T-helper 9 cell (primary cell): ENCODE results near the gene ACTL8.

Experiments used
- DNase-seq: peaks from one replicate; pipeline ENCODE4 v3.0.0-alpha.2; 2020
- total RNA-seq, 2 donors: gene quantifications; one replicate each; lab custom pipeline; 2026; lab: John Stamatoyannopoulos, UW

Gene ACTL8
- total RNA-seq: 0 reads per million in 2 donors

DNA sequence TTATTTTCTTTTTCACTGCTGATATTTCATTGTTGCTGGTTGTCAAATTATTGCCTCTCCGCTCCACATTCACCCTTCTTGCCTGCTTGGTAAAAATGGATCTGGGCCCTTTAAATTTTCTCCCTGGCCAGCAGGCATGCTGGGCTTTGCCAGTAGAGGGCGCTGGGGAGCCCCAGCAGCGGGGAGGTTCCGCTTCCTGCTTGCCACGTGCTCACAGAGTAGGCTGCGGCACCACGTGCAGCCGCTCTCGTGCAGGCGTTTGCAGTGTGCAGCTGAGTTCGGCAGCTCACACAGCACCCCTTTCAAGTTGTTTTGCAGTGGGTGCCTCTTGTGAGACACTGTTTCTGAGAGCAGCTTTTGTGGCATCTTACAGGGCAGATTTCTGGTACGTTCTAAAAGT, at the start of gene ACTL8:
TSS of gene ACTL8 (plus strand) at position 214 of the 400 bp plus-strand sequence. CDS start 67,676 bp downstream, outside the sequence.
- DNase-seq: no peak

DNA sequence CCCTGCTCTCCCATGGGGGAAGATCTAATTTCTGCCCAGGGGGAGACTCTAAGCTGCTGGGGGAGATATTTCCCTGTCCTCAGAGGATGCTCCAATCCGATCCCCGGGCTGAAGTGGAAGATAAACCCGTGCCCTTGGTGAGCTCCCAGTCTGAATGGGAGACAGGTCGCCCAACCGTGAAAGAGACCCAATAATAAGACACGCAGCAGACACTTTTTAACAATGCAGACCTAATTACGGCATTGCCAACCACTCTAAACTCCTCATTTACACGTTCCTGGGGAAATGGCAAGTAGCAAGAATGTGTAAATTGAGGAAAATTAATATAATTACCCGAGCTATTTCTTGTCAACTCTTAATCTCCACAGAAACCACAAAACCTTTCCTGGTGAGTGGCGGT, 48.7 kb upstream of the ACTL8 start:
- DNase-seq: no peak

DNA sequence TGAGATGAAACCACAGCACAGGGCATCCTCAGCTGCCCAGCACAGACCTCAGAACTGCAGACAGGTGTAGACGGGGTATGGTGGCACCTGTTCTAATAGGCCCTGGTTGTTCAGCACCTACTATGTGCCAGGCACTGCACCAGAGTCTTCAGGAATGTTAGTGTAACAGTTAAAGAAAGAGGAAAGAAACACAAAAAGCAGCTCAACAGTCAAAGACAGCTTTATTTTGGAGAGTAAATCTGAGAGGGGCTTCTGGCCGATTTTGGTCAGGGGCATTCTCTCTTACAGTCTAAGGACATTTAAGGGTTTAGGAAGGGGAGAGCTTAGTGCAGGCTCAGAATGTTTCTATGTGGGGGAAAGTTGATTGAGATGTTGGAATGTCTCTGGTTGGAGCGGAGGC, 45.2 kb upstream of the ACTL8 start:
- no peak for DNase-seq

GRCh38 chr1:17710889-17711576, 44.1 kb upstream of the ACTL8 start:
- DNase-seq: no peak

- DNase-seq: no peak
Measured at GRCh38 chr1:17711577-17711910, 43.6 kb upstream of the ACTL8 start.

- DNase-seq: no peak
Measured at GRCh38 chr1:17711941-17712340, 43.2 kb upstream of the ACTL8 start.

DNA sequence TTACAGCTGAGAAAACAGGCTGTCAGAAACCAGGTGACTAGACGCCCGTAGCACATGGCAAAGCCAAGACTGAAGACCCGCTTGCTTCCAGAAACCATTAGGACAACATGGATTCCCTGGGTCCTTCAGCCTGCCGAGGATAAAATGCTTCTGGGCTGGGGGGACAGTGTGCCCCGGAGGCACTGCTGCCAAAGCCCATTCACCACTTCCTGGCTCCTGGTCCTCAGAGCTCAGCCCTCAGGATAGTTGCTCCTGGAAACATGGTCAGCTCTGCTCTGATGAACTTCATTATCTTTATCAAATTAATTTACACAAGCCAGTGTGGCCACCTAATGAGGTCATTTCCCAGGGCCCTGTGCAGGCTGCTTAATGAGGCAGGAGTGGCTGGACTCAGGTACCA, 41.1 kb upstream of the ACTL8 start:
- DNase-seq: no peak

DNA sequence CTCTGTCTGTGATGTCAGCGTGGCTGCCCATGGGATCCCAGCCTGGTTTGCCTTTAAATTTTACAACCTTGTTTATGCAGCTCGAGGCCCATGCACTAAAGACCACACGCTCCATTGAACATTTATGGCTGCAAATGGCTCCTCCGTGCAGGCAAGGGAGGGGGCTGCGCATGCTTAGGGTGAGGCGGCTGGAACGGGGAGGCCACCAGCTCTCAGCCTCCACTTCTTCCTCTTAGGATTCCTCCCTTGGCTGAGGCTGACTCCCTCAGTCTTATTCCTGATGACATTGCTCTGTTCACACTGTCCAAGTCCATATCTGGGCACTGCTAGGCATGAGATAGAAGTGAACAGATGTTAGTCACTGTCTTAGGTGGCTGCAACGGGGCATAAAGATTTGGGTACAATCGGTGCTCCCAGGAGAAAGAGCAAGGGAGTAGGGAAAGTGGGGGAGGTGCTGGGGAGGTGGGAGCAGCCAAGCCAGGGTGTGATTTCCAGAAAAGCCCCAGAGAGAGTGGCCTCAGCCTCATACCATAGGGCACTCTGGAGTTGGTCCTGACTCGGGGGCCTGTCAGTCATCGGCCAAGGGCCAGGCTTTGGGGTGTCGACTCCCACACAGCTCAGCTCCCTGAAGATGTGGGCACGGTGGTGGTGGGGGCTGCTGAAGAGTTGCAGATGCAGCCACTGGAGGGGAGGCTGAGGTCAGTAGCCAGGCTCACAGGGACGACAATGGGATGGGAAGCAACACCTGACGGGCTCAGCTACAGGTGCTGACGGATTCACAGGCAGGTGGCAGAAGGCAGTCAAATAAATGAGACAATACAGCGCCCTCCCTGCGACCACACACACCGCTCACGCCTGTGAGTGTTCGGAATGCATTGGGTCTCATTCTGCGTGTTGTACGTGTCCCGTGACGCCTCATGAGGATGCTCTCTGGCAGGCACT, 37.3 kb upstream of the ACTL8 start:
- DNase-seq: no peak

GRCh38 chr1:17719874-17720273, 35.3 kb upstream of the ACTL8 start:
- no peak for DNase-seq

DNA sequence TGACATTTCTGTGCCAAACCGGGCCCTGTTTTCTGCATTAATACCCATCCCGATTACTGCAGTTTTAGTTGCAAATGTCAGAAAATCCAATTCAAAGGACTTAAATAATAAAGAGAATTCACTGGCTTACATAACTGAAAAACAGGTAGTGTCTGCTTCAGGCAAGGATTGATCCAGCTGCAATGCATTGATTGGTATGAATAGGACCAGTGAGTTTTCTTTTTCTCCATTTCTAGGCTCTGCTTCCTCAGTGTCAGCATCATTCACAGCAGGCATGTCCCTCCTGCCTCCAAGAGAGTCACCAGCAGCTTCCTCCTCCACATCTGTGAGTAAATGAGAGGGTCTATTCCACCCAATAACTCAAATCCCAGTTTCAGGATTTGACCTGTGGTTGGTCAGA, 33.7 kb upstream of the ACTL8 start:
- no peak for DNase-seq

DNA sequence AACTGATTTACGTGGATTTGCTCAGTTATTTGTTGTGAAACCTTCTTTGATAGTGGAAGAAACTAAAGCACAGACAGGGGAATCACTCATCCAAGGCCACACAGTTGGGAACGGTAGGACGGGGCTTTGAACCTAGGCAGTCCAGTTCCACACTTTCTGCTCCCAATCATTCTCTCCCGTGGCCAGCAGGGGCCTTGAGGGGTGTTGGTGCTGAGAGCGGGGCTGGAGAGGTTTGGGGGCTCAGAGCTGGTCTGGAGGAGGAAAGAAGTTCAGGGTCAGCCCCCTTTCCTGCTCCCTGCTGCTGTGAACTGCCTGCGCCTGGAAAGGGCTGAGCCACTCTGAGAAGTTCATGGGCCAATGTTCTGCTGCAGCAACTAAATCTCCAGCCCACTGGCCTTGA, 31.4 kb upstream of the ACTL8 start:
- no peak for DNase-seq

GRCh38 chr1:17724150-17724549, 31.0 kb upstream of the ACTL8 start:
- DNase-seq: no peak

DNA sequence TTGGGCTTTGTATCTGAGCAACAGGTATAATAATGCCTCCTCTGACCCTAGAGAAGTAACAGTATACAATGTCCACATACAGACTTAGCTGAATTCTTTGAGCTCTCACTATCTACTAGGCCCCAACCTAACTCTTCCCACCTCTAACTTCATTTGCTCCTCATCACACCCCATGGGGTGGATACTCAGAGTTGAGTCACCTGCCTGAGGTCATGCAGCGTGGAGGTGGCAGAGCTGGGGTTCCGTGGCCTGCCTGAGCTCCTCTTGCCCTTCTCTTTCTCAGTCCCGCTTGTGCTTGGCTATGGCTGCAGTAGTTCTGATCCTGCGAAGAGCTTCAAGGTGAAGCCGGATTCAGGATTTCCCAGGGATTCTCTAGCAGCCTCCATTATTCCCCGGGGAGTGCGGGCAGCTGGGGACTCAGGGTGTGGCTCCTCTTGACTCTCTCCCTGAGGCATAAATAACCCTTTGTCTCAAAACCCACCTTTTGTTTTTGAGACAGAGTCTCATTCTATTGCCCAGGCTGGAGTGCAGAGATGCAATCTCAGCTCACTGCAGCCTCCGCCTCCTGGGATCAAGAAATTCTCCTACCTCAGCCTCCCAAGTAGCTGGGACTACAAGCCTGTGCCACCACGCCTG, 29.9 kb upstream of the ACTL8 start:
- DNase-seq: no peak

GRCh38 chr1:17725811-17726582, 29.1 kb upstream of the ACTL8 start:
- no peak for DNase-seq

DNA sequence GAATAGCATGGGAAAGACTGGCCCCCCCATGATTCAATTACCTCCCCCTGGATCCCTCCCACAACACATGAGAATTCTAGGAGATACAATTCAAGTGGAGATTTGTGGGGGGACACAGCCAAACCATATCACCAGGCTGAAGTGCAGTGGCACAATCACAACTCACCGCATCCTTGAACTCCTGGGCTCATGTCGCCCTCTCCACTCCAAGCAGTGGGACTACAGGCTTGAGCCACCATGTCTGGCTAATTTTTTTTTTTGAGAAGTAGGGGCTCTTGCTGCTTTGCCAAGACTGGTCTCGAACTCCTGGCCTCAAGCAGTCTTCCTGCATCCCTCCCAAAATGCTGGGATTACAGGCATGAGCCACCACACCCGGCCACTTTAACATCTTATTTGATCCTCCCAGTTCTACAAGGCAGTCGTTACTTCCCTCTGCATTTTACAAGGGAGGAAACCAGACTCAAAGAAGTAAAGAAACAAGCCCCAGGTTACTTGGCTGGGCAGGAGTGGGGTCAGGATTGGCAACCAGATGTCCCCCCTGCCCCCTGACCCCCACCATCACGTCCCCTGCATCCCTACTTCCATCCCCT, 26.9 kb upstream of the ACTL8 start:
- DNase-seq: no peak

DNA sequence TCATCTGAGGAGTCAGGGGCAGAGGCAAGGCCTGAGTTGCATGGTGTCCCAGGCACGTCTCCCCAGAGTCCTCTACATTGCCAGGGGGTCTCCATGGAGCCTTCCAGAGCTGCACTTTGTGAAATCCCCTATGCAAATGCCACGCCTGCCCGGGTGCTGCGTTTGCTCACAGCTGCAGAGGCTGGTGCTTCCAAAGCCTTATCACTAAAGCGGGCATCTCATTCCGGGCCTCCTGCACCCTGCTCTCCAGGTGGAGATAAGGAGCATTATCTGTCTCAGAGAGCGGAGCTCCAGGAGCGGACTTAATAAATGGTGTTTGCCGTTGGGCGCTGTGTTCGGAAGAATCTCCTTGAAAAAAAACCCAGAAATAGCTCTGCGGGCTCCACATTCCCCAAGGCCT, 25.9 kb upstream of the ACTL8 start:
- DNase-seq: no peak

DNA sequence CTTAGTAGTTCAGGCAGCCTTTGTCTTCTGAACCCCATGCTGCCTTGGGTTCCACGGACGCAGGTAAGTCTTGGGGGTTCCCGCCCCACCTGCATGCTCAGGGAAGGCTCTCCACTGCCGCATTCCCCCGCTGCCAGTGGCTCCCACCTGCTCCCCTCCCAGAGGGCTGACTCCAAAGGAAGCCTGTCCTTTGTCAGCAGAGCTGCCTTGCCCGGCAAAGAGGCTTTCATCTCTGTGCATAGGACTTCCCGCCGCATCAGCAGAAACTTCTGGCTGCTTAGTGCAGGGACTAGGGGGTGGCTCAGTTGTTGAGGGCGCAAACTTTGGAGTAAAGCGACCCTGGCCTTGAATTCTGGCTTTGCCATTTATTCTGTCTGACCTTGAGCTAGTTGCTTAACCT, 25.2 kb upstream of the ACTL8 start:
- DNase-seq: no peak

DNA sequence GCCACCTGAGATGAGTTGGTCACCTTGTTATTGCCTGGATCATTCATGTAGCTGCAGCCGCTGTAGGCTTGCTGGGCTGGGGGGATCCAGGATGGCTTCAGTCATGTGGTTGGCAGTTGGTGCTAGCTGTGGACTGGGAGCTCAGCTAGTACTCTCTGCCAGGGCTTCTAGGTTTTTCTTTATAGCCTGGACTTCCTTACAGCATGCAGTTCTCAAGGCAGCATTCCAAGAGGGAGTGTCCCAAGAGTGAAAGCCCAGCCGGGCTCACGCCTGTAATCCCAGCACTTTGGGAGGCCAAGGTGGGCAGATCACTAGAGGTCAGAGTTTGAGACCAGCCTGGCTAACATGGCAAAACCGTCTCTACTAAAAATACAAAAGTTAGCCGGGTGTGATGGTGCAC, 23.7 kb upstream of the ACTL8 start:
- DNase-seq: no peak

GRCh38 chr1:17732475-17732874, 22.7 kb upstream of the ACTL8 start:
- no peak for DNase-seq

GRCh38 chr1:17733661-17734060, 21.5 kb upstream of the ACTL8 start:
- no peak for DNase-seq

GRCh38 chr1:17734609-17735008, 20.5 kb upstream of the ACTL8 start:
- no peak for DNase-seq

- DNase-seq: no peak
Measured at GRCh38 chr1:17735348-17735747, 19.8 kb upstream of the ACTL8 start.

- no peak for DNase-seq
Measured at GRCh38 chr1:17735793-17736192, 19.3 kb upstream of the ACTL8 start.
